ENCODE results near the gene IDI2.

IDI2 gene

GRCh38 chr10:978826-979421, 46.7 kb downstream of the IDI2 start:
- H3K27ac ChIP-seq: no peak overlapping the region
- TF ChIP-seq ZFX (IDR thresholded peaks at IDR 0.05): no peak
- no peak for TF ChIP-seq CTCF (conservative IDR thresholded peaks at IDR 0.05)

- no peak overlapping the region for H3K27ac ChIP-seq
- no peak for TF ChIP-seq ZFX (IDR thresholded peaks at IDR 0.05)
These were observed 49.3 kb downstream of the IDI2 start for GRCh38 chr10:976316-976715.

- no peak overlapping the region for H3K27ac ChIP-seq
- TF ChIP-seq CTCF (conservative IDR thresholded peaks at IDR 0.05) (no peak), ZFX (IDR thresholded peaks at IDR 0.05) (no peak)
These were observed 50.9 kb downstream of the IDI2 start for GRCh38 chr10:974785-975074.

- no peak overlapping the region for H3K27ac ChIP-seq
- TF ChIP-seq ZFX (IDR thresholded peaks at IDR 0.05) (no peak), CTCF (conservative IDR thresholded peaks at IDR 0.05) (no peak)
These were observed 51.4 kb downstream of the IDI2 start for GRCh38 chr10:974038-974784.

- no peak overlapping the region for H3K27ac ChIP-seq
- no peak for TF ChIP-seq ZFX (IDR thresholded peaks at IDR 0.05)
- no peak for TF ChIP-seq CTCF (conservative IDR thresholded peaks at IDR 0.05)
These were observed 52.9 kb downstream of the IDI2 start for GRCh38 chr10:972763-973162.

GRCh38 chr10:971613-972012, 54.0 kb downstream of the IDI2 start:
- no peak for TF ChIP-seq CTCF (conservative IDR thresholded peaks at IDR 0.05)
- no peak for TF ChIP-seq ZFX (IDR thresholded peaks at IDR 0.05)
- H3K27ac ChIP-seq: no peak overlapping the region

GRCh38 chr10:971150-971542, 54.5 kb downstream of the IDI2 start:
- no peak for TF ChIP-seq ZFX (IDR thresholded peaks at IDR 0.05)
- no peak for TF ChIP-seq CTCF (conservative IDR thresholded peaks at IDR 0.05)
- peak overlapping the region; percentile 9; the same call in 1 of the 2 replicates for H3K27ac ChIP-seq

All from C4-2B (cell line).